A549 (cell line): ENCODE data around the gene LGI1. TPM values are rescaled to one million over a fixed set of nuclear protein-coding genes. Genes with fewer than 3 reads are reported as not detected.

ENCODE experiments used
- ATAC-seq, 2 experiments: fragments of 200-7000 bp in 1 of 2; fragments of >200 bp in 1 of 2; cut with Nextera tagmentation in 1 of 2; cut with Tn5 transposase in 1 of 2; 3 replicates each; pipeline versions ENCODE4 v1.8.0 to v1.9.1; 2018 to 2020; ENCODE audit warnings: mild to moderate bottlenecking in 1 of 2, moderate library complexity in 1 of 2
- CTCF ChIA-PET: fragments of 300-600 bp; sonication (Branson Sonifier 250); formaldehyde crosslinking; extraction: SDS; loops from one replicate; lab custom pipeline; 2021; ENCODE audit warnings: antibody characterized with exemption, inconsistent platforms; lab: Yijun Ruan, JAX
- POLR2A ChIA-PET: fragments of 350-600 bp; formaldehyde crosslinking; extraction: SDS; loops from one replicate; lab custom pipeline; 2021; ENCODE audit warnings: antibody characterized with exemption, inconsistent platforms; lab: Yijun Ruan, JAX
- DNase-seq, 2 experiments: peaks; one replicate each; pipeline versions ENCODE4 v3.0.0 to v3.0.0-alpha.2; 2011 to 2016; ENCODE audit warnings: low read depth in 1 of 2, low spot score in 1 of 2
- FAIRE-seq: peaks from 2 replicates; lab custom pipeline; 2011; peaks lifted over from hg19 to GRCh38; lab: Jason Lieb, UNC
- H3K27ac ChIP-seq, 2 experiments: fragments of >200 bp; sonication (Bioruptor Twin); formaldehyde crosslinking; 3 replicates each; pipeline ENCODE4 v1.5.1; 2016 to 2017
- H3K4me1 ChIP-seq: fragments of >200 bp; sonication (Bioruptor Twin); formaldehyde crosslinking; 3 replicates; pipeline ENCODE4 v1.6.1; 2016
- H3K4me2 ChIP-seq: fragments of >200 bp; sonication (Bioruptor Twin); formaldehyde crosslinking; 3 replicates; pipeline ENCODE4 v1.6.1; 2016
- H3K4me3 ChIP-seq: fragments of >200 bp; sonication (Bioruptor Twin); formaldehyde crosslinking; 3 replicates; pipeline ENCODE4 v1.5.1; 2016
- H3K9me3 ChIP-seq: fragments of >200 bp; sonication (Bioruptor Twin); formaldehyde crosslinking; 3 replicates; pipeline ENCODE4 v1.6.1; 2016
- CBX8 ChIP-seq: fragments of 200-600 bp; sonication (generic); IDR thresholded peaks from 2 replicates; pipeline ENCODE4 v1.6.1; 2016
- CHD2 ChIP-seq: fragments of 150-350 bp; IDR thresholded peaks from 2 replicates; pipeline ENCODE4 v1.6.1; 2014; ENCODE audit warnings: low read length; ENCODE audit not compliant: partially characterized antibody
- E2F6 ChIP-seq: IDR thresholded peaks from 2 replicates; pipeline ENCODE4 v1.6.1; 2012; ENCODE audit warnings: low read depth, borderline replicate concordance
- EHMT2 ChIP-seq: fragments of 200-600 bp; sonication (generic); IDR thresholded peaks from 2 replicates; pipeline ENCODE4 v1.6.1; 2016; ENCODE audit warnings: antibody characterized with exemption, low read depth, mild to moderate bottlenecking, moderate library complexity
- ELK1 ChIP-seq: fragments of 150-350 bp; IDR thresholded peaks from 2 replicates; pipeline ENCODE4 v1.6.1; 2014; ENCODE audit warnings: low read depth, mild to moderate bottlenecking, low read length
- FOXS1 ChIP-seq: fragments of 250-450 bp; sonication (Bioruptor Pico); IDR thresholded peaks from 2 replicates; pipeline ENCODE4 v1.5.0; 2020; ENCODE audit warnings: mild to moderate bottlenecking, moderate library complexity
- GATA3 ChIP-seq: IDR thresholded peaks from 2 replicates; pipeline ENCODE4 v1.6.1; 2012; ENCODE audit warnings: borderline replicate concordance
- HDAC2 ChIP-seq: fragments of 200-600 bp; sonication (generic); IDR thresholded peaks from 2 replicates; pipeline ENCODE4 v1.6.1; 2016
- HES2 ChIP-seq: fragments of >200 bp; sonication (Bioruptor Twin); formaldehyde crosslinking; IDR thresholded peaks from 2 replicates; pipeline ENCODE4 v1.6.1; 2016
- HOXA7 ChIP-seq: fragments of 250-450 bp; sonication (Bioruptor Pico); IDR thresholded peaks from 2 replicates; pipeline ENCODE4 v1.5.0; 2020; ENCODE audit warnings: mild to moderate bottlenecking, moderate library complexity
- HOXB13 ChIP-seq: fragments of 250-450 bp; sonication (Bioruptor Pico); IDR thresholded peaks from 2 replicates; pipeline ENCODE4 v1.5.0; 2020; ENCODE audit warnings: low read depth, mild to moderate bottlenecking, moderate library complexity
- KDM5A ChIP-seq: fragments of 200-600 bp; sonication (generic); IDR thresholded peaks from 2 replicates; pipeline ENCODE4 v1.6.1; 2016; ENCODE audit warnings: antibody characterized with exemption, mild to moderate bottlenecking
- NFE2L2 ChIP-seq: fragments of 150-350 bp; conservative IDR thresholded peaks from 2 replicates; pipeline ENCODE4 v1.6.1; 2014; ENCODE audit warnings: low read length
- NR3C1 ChIP-seq: fragments of >200 bp; sonication (Bioruptor Twin); formaldehyde crosslinking; IDR thresholded peaks from 3 replicates; pipeline ENCODE4 v1.6.1; 2017
- POLR2A ChIP-seq: IDR thresholded peaks from 2 replicates; pipeline ENCODE4 v1.6.1; 2012; ENCODE audit warnings: mild to moderate bottlenecking, low read length
- POLR2AphosphoS2 ChIP-seq: conservative IDR thresholded peaks from 2 replicates; pipeline ENCODE4 v1.6.1; 2012; ENCODE audit warnings: low read length, improper control_type of control experiment, inconsistent platforms
- REST ChIP-seq: fragments of 200-600 bp; sonication (generic); IDR thresholded peaks from 2 replicates; pipeline ENCODE4 v1.6.1; 2016; ENCODE audit warnings: antibody characterized with exemption, mild to moderate bottlenecking, moderate library complexity
- RNF2 ChIP-seq: fragments of 200-600 bp; sonication (generic); IDR thresholded peaks from 2 replicates; pipeline ENCODE4 v1.6.1; 2016; ENCODE audit warnings: low read depth, mild to moderate bottlenecking, antibody characterized with exemption, moderate library complexity, borderline replicate concordance
- TFCP2L1 ChIP-seq: fragments of 250-450 bp; sonication (Bioruptor Pico); IDR thresholded peaks from 2 replicates; pipeline ENCODE4 v1.5.0; 2021; ENCODE audit warnings: mild to moderate bottlenecking
- WGBS: methylation state at CpG from one replicate; pipeline ENCODE4 v1.1.6; 2017; ENCODE audit errors: missing lambda C conversion rate; 5-methylcytosine and 5-hydroxymethylcytosine counted together
- polyA plus RNA-seq, 4 experiments: library from polyadenylated mRNA; depleted of rRNA in 3 of 4; stranded (reverse); fragments of >200 nt; fragmentation: RNase III in 1 of 4; extraction: RNeasy Plus Mini Kit Qiagen cat#74134 plus additional on column Dnase treatment in 1 of 4; gene quantifications; 2 replicates in 3 of 4; 3 replicates in 1 of 4; pipeline ENCODE4 v1.2.3, GENCODE V29; 2011 to 2017

LGI1 gene
- polyA plus RNA-seq, 2 of the 4 experiments (the other 2 are of a cell fraction): not detected

- 52% methylated on average over 5 of the region's 30 CpGs for WGBS
- ATAC-seq (no peak), DNase-seq (no peak), FAIRE-seq (no peak)
- TF ChIP-seq HDAC2: no peak
- no peak for TF ChIP-seq E2F6
- no peak for TF ChIP-seq HES2
- TF ChIP-seq FOXS1 (CRISPR knock-in tag): no peak
- TF ChIP-seq EHMT2: no peak
- no peak for TF ChIP-seq RNF2
- no peak for TF ChIP-seq POLR2A
- TF ChIP-seq CHD2: no peak
- TF ChIP-seq NR3C1: no peak
- no peak for TF ChIP-seq TFCP2L1 (CRISPR knock-in tag)
- no peak for TF ChIP-seq REST
- TF ChIP-seq HOXA7: no peak
- TF ChIP-seq KDM5A: no peak
- no peak for TF ChIP-seq NFE2L2
- no peak for TF ChIP-seq HOXB13
- no peak for TF ChIP-seq POLR2AphosphoS2
- no peak for TF ChIP-seq CBX8
- no peak for TF ChIP-seq GATA3
- no peak for TF ChIP-seq ELK1
- H3K27ac ChIP-seq: no peak overlapping the region
- H3K4me1 ChIP-seq: no peaks in the 10 kb centered on the region
- no peaks in the 10 kb centered on the region for H3K9me3 ChIP-seq
- POLR2A ChIA-PET: no interaction called here
- CTCF ChIA-PET: interaction anchor here (0.6 to 1.8 kb wide), 4 partner anchors 13 to 599 kb away, joined by 3 to 9 read pairs (median 4); no protein-coding TSS in a partner anchor
- H3K4me2 ChIP-seq: no peak overlapping the region
- no peak overlapping the region for H3K4me3 ChIP-seq
Observed at GRCh38 chr10:93844979-93845626, 87.4 kb downstream of the LGI1 start.

Other genes starting within 250 kb of the LGI1 start
- 0.17 and 0.25 TPM in 2 replicates for gene FFAR4, start 191.3 kb upstream of the LGI1 start, polyA plus RNA-seq (2011; rRNA removed)
- 0.15 to 0.29 TPM (median 0.17 TPM) in 3 replicates for gene FFAR4, start 191.3 kb upstream of the LGI1 start, polyA plus RNA-seq (2017; fragmentation: RNase III; extraction: RNeasy Plus Mini Kit Qiagen cat#74134 plus additional on column Dnase treatment)
- gene RBP4, start 156.7 kb upstream of the LGI1 start, polyA plus RNA-seq (2011; rRNA removed): 8.2 and 11.2 TPM in 2 replicates
- gene RBP4, start 156.7 kb upstream of the LGI1 start, polyA plus RNA-seq (2017; fragmentation: RNase III; extraction: RNeasy Plus Mini Kit Qiagen cat#74134 plus additional on column Dnase treatment): 5.6 to 6.2 TPM (median 6.0 TPM) in 3 replicates
- not detected in 2 replicates for gene PDE6C, start 145.4 kb upstream of the LGI1 start, polyA plus RNA-seq (2011; rRNA removed)
- gene PDE6C, start 145.4 kb upstream of the LGI1 start, polyA plus RNA-seq (2017; fragmentation: RNase III; extraction: RNeasy Plus Mini Kit Qiagen cat#74134 plus additional on column Dnase treatment): not detected in 3 replicates
- gene FRA10AC1, start 55.3 kb upstream of the LGI1 start, polyA plus RNA-seq (2011; rRNA removed): 10.0 and 20.5 TPM in 2 replicates
- gene FRA10AC1, start 55.3 kb upstream of the LGI1 start, polyA plus RNA-seq (2017; fragmentation: RNase III; extraction: RNeasy Plus Mini Kit Qiagen cat#74134 plus additional on column Dnase treatment): 10.4 to 11.1 TPM (median 10.8 TPM) in 3 replicates
- gene SLC35G1, start 136.0 kb downstream of the LGI1 start, polyA plus RNA-seq (2011; rRNA removed): 16.8 and 17.3 TPM in 2 replicates
- gene SLC35G1, start 136.0 kb downstream of the LGI1 start, polyA plus RNA-seq (2017; fragmentation: RNase III; extraction: RNeasy Plus Mini Kit Qiagen cat#74134 plus additional on column Dnase treatment): 11.9 to 13.0 TPM (median 12.9 TPM) in 3 replicates
- gene PLCE1, start 236.0 kb downstream of the LGI1 start, polyA plus RNA-seq (2011; rRNA removed): 18.2 and 20.7 TPM in 2 replicates
- gene PLCE1, start 236.0 kb downstream of the LGI1 start, polyA plus RNA-seq (2017; fragmentation: RNase III; extraction: RNeasy Plus Mini Kit Qiagen cat#74134 plus additional on column Dnase treatment): 10.7 to 12.8 TPM (median 10.9 TPM) in 3 replicates